Glutamatergic neuron (in vitro differentiated cells): ENCODE measurements around the gene MAFG. TPM values are rescaled to one million over a fixed set of nuclear protein-coding genes. Genes with fewer than 3 reads are reported as not detected.

ENCODE experiments used
- DNase-seq: peaks from one replicate; pipeline ENCODE4 v3.0.0; 2022
- H3K27ac Mint-ChIP-seq: one replicate; pipeline ENCODE4 v1.8.0; 2020; ENCODE audit warnings: mild to moderate bottlenecking, mixed read lengths, inconsistent platforms; ENCODE audit not compliant: unreplicated experiment
- H3K27me3 Mint-ChIP-seq: one replicate; pipeline ENCODE4 v1.8.0; 2020; ENCODE audit warnings: mild to moderate bottlenecking, moderate library complexity, mixed read lengths, inconsistent platforms; ENCODE audit not compliant: unreplicated experiment
- H3K36me3 Mint-ChIP-seq: one replicate; pipeline ENCODE4 v1.8.0; 2020; ENCODE audit warnings: mild to moderate bottlenecking, mixed read lengths, inconsistent platforms; ENCODE audit not compliant: unreplicated experiment
- H3K4me1 Mint-ChIP-seq: one replicate; pipeline ENCODE4 v1.8.0; 2020; ENCODE audit warnings: mild to moderate bottlenecking, low read depth, mixed read lengths, inconsistent platforms; ENCODE audit not compliant: unreplicated experiment
- H3K4me3 Mint-ChIP-seq: one replicate; pipeline ENCODE4 v1.8.0; 2020; ENCODE audit warnings: mild to moderate bottlenecking, mixed read lengths, inconsistent platforms; ENCODE audit not compliant: unreplicated experiment
- H3K9me3 Mint-ChIP-seq: one replicate; pipeline ENCODE4 v1.8.0; 2020; ENCODE audit warnings: mild to moderate bottlenecking, moderate library complexity, mixed read lengths, inconsistent platforms; ENCODE audit not compliant: unreplicated experiment
- CTCF ChIP-seq: fragments of 200-600 bp; sonication (generic); IDR thresholded peaks from one replicate; pipeline ENCODE4 v1.5.0; 2021; ENCODE audit not compliant: partially characterized antibody, unreplicated experiment
- total RNA-seq: library from RNA; stranded (reverse); fragmentation: NEBNext Ultra II Directional; extraction: Animal tissue kit (Norgen Biotek cat#: 25700); gene quantifications from one replicate; pipeline ENCODE4 v1.2.1, GENCODE V29; 2021; ENCODE audit not compliant: unreplicated experiment

MAFG gene
- total RNA-seq, 1 donor from 2014 or later = 30.6 TPM

- no peaks in the 10 kb centered on the region for H3K36me3 Mint-ChIP-seq
- H3K9me3 Mint-ChIP-seq = peaks cover 24% of the 10 kb centered on the region
- DNase-seq = no peak
- H3K4me1 Mint-ChIP-seq = peaks cover 11% of the 10 kb centered on the region
- H3K27ac Mint-ChIP-seq = peak overlapping the region; percentile 94
- no peak overlapping the region for H3K4me3 Mint-ChIP-seq
- TF ChIP-seq CTCF = no peak
- peaks cover 14% of the 10 kb centered on the region for H3K27me3 Mint-ChIP-seq
Observed at GRCh38 chr17:81968396-81968745, 40.8 kb upstream of the MAFG start.

- Mint-ChIP-seq H3K27me3 (peaks cover 14% of the 10 kb centered on the region), H3K4me3 (no peak overlapping the region), H3K27ac (peak overlapping the region; percentile 94), H3K4me1 (peaks cover 11% of the 10 kb centered on the region), H3K9me3 (peaks cover 24% of the 10 kb centered on the region), H3K36me3 (no peaks in the 10 kb centered on the region)
- TF ChIP-seq CTCF = peak; percentile 2
- DNase-seq = peak; percentile 93
Observed at GRCh38 chr17:81967533-81968395, 40.2 kb upstream of the MAFG start.

- Mint-ChIP-seq H3K4me3 (no peak overlapping the region), H3K27me3 (peaks cover 16% of the 10 kb centered on the region), H3K36me3 (no peaks in the 10 kb centered on the region), H3K27ac (no peak overlapping the region), H3K4me1 (peaks cover 11% of the 10 kb centered on the region), H3K9me3 (peaks cover 22% of the 10 kb centered on the region)
- TF ChIP-seq CTCF = peak; percentile 6
- no peak for DNase-seq
Observed at GRCh38 chr17:81967244-81967532, 39.7 kb upstream of the MAFG start.

GRCh38 chr17:81966343-81967243, 39.1 kb upstream of the MAFG start:
- Mint-ChIP-seq H3K27ac (peak overlapping the region; percentile 80), H3K9me3 (peaks cover 22% of the 10 kb centered on the region), H3K27me3 (peaks cover 16% of the 10 kb centered on the region), H3K36me3 (no peaks in the 10 kb centered on the region), H3K4me1 (peaks cover 11% of the 10 kb centered on the region), H3K4me3 (no peak overlapping the region)
- peak; percentile 94 for DNase-seq
- TF ChIP-seq CTCF = no peak
